Measurements from ENCODE around the gene CD302.

- no peak for TF ChIP-seq CTCF (IDR thresholded peaks at IDR 0.05)
- TF ChIP-seq POLR2A (IDR thresholded peaks at IDR 0.05), result no peak
Measured at GRCh38 chr2:159744363-159744762, 53.6 kb downstream of the CD302 start.
